Memory B cell (primary cell): ENCODE results near the gene FAM229B.

Experiments used
- ATAC-seq: fragments of 150-1000 bp; cut with Tn5 transposase; 2 replicates; pipeline ENCODE4 v1.10.0; 2021; ENCODE audit warnings: low read depth, mild to moderate bottlenecking, moderate library complexity
- DNase-seq, 2 donors: peaks; one replicate each; pipeline ENCODE4 v3.0.0; 2022; ENCODE audit warnings: low spot score in 2 of 2
- H3K27ac Mint-ChIP-seq: one replicate; pipeline ENCODE4 v1.8.0; 2022; ENCODE audit warnings: mild to moderate bottlenecking, moderate library complexity, mixed read lengths
- H3K27me3 Mint-ChIP-seq: one replicate; pipeline ENCODE4 v1.8.0; 2022; ENCODE audit warnings: mixed read lengths
- H3K36me3 Mint-ChIP-seq: one replicate; pipeline ENCODE4 v1.8.0; 2022; ENCODE audit warnings: mild to moderate bottlenecking, mixed read lengths
- H3K4me1 Mint-ChIP-seq: one replicate; pipeline ENCODE4 v1.8.0; 2022; ENCODE audit warnings: mixed read lengths
- H3K4me3 Mint-ChIP-seq: one replicate; pipeline ENCODE4 v1.8.0; 2022; ENCODE audit warnings: mild to moderate bottlenecking, moderate library complexity, mixed read lengths
- H3K9me3 Mint-ChIP-seq: one replicate; pipeline ENCODE4 v1.8.0; 2022; ENCODE audit warnings: mixed read lengths

The FAM229B gene

GRCh38 chr6:112141707-112142106 is 54.3 kb downstream of the FAM229B start:
- Mint-ChIP-seq H3K4me3 (no peak overlapping the region), H3K27ac (no peak overlapping the region), H3K4me1 (peaks cover 2% of the 10 kb centered on the region), H3K9me3 (no peaks in the 10 kb centered on the region), H3K27me3 (peaks cover 5% of the 10 kb centered on the region), H3K36me3 (no peaks in the 10 kb centered on the region)
- ATAC-seq (no peak), DNase-seq (no peak)

GRCh38 chr6:112144145-112144926 is 56.9 kb downstream of the FAM229B start:
- DNase-seq = no peak
- H3K36me3 Mint-ChIP-seq = no peaks in the 10 kb centered on the region
- H3K27ac Mint-ChIP-seq = no peak overlapping the region
- H3K9me3 Mint-ChIP-seq = no peaks in the 10 kb centered on the region
- peaks cover 5% of the 10 kb centered on the region for H3K27me3 Mint-ChIP-seq
- peaks cover 2% of the 10 kb centered on the region for H3K4me1 Mint-ChIP-seq
- ATAC-seq = no peak
- H3K4me3 Mint-ChIP-seq = no peak overlapping the region

GRCh38 chr6:112145080-112145573 is 57.7 kb downstream of the FAM229B start:
- no peaks in the 10 kb centered on the region for H3K9me3 Mint-ChIP-seq
- peaks cover 2% of the 10 kb centered on the region for H3K4me1 Mint-ChIP-seq

GRCh38 chr6:112148103-112148502 is 60.7 kb downstream of the FAM229B start:
- H3K9me3 Mint-ChIP-seq = no peaks in the 10 kb centered on the region
- no peak overlapping the region for H3K4me3 Mint-ChIP-seq
- DNase-seq (no peak), ATAC-seq (no peak)
- peaks cover 5% of the 10 kb centered on the region for H3K4me1 Mint-ChIP-seq
- H3K36me3 Mint-ChIP-seq = no peaks in the 10 kb centered on the region
- no peak overlapping the region for H3K27ac Mint-ChIP-seq
- peaks cover 3% of the 10 kb centered on the region for H3K27me3 Mint-ChIP-seq

More at GRCh38 chr6:112145080-112145573, 57.7 kb downstream of the FAM229B start:
- Mint-ChIP-seq H3K36me3 (no peaks in the 10 kb centered on the region), H3K27me3 (peaks cover 5% of the 10 kb centered on the region), H3K27ac (no peak overlapping the region), H3K4me3 (no peak overlapping the region)
- ATAC-seq = no peak
- DNase-seq = no peak

- Mint-ChIP-seq H3K36me3 (no peaks in the 10 kb centered on the region), H3K27me3 (peaks cover 3% of the 10 kb centered on the region), H3K9me3 (no peaks in the 10 kb centered on the region), H3K4me1 (peaks cover 4% of the 10 kb centered on the region), H3K27ac (no peak overlapping the region), H3K4me3 (no peak overlapping the region)
- no peak for ATAC-seq
- no peak for DNase-seq
These were observed 61.8 kb downstream of the FAM229B start for GRCh38 chr6:112149236-112149635.

- Mint-ChIP-seq H3K36me3 (no peaks in the 10 kb centered on the region), H3K9me3 (no peaks in the 10 kb centered on the region), H3K27me3 (peaks cover 3% of the 10 kb centered on the region), H3K4me3 (no peak overlapping the region), H3K4me1 (peaks cover 4% of the 10 kb centered on the region), H3K27ac (no peak overlapping the region)
- no peak for DNase-seq
- ATAC-seq = no peak
These were observed 62.4 kb downstream of the FAM229B start for GRCh38 chr6:112149719-112150263.

- ATAC-seq (no peak), DNase-seq (no peak)
- peaks cover 4% of the 10 kb centered on the region for H3K4me1 Mint-ChIP-seq
- no peak overlapping the region for H3K27ac Mint-ChIP-seq
- H3K27me3 Mint-ChIP-seq = no peaks in the 10 kb centered on the region
- no peaks in the 10 kb centered on the region for H3K36me3 Mint-ChIP-seq
- H3K9me3 Mint-ChIP-seq = no peaks in the 10 kb centered on the region
- H3K4me3 Mint-ChIP-seq = no peak overlapping the region
These were observed 63.0 kb downstream of the FAM229B start for GRCh38 chr6:112150363-112150762.
